GM23338 (cell line): ENCODE measurements around the gene RNF19B. TPM values are rescaled to one million over a fixed set of nuclear protein-coding genes. Genes with fewer than 3 reads are reported as not detected.

ENCODE experiments used
- ATAC-seq: fragments of 200-7000 bp; cut with Tn5 transposase; 3 replicates; pipeline ENCODE4 v1.9.1; 2020
- DNase-seq: peaks from one replicate; pipeline ENCODE4 v3.0.0-alpha.2; 2015; ENCODE audit warnings: low spot score
- H2AFZ ChIP-seq: fragments of 200-600 bp; sonication (generic); 2 replicates; pipeline ENCODE4 v1.8.0; 2016; ENCODE audit warnings: antibody characterized with exemption, mild to moderate bottlenecking, moderate library complexity
- H3F3A ChIP-seq: fragments of 200-600 bp; sonication (generic); replicated peaks from 2 replicates; pipeline ENCODE4 v1.8.0; 2017; ENCODE audit warnings: antibody characterized with exemption, mixed run types, low read depth
- H3K27ac ChIP-seq: fragments of 200-600 bp; sonication (generic); 2 replicates; pipeline ENCODE4 v1.6.1; 2016; ENCODE audit warnings: low read depth
- H3K27me3 ChIP-seq: fragments of 200-600 bp; sonication (generic); 2 replicates; pipeline ENCODE4 v1.8.0; 2016; ENCODE audit warnings: mild to moderate bottlenecking, mixed run types, moderate library complexity; ENCODE audit not compliant: insufficient read depth
- H3K36me3 ChIP-seq: fragments of 200-600 bp; sonication (generic); 2 replicates; pipeline ENCODE4 v1.8.0; 2016; ENCODE audit warnings: mild to moderate bottlenecking; ENCODE audit not compliant: insufficient read depth
- H3K4me1 ChIP-seq: fragments of 200-600 bp; sonication (generic); 2 replicates; pipeline ENCODE4 v1.8.0; 2016; ENCODE audit warnings: mild to moderate bottlenecking, moderate library complexity; ENCODE audit not compliant: insufficient read depth
- H3K4me2 ChIP-seq: fragments of 200-600 bp; sonication (generic); 2 replicates; pipeline ENCODE4 v1.7.1; 2017; ENCODE audit warnings: mixed run types
- H3K4me3 ChIP-seq: fragments of 200-600 bp; sonication (generic); 2 replicates; pipeline ENCODE4 v1.6.1; 2016; ENCODE audit warnings: mixed run types
- H3K79me2 ChIP-seq: fragments of 200-600 bp; sonication (generic); replicated peaks from 2 replicates; pipeline ENCODE4 v1.8.0; 2017; ENCODE audit warnings: mild to moderate bottlenecking; ENCODE audit not compliant: insufficient read depth
- H3K9me2 ChIP-seq: fragments of 200-600 bp; sonication (generic); 2 replicates; pipeline ENCODE4 v1.8.0; 2017; ENCODE audit not compliant: insufficient read depth
- H4K20me1 ChIP-seq: fragments of 200-600 bp; sonication (generic); replicated peaks from 2 replicates; pipeline ENCODE4 v1.8.0; 2017; ENCODE audit warnings: mild to moderate bottlenecking; ENCODE audit not compliant: insufficient read depth
- H3K27ac Mint-ChIP-seq: 2 replicates; pipeline ENCODE4 v1.8.0; 2020; ENCODE audit warnings: inconsistent platforms, mild to moderate bottlenecking, moderate library complexity, mixed read lengths
- H3K27me3 Mint-ChIP-seq: 3 replicates; pipeline ENCODE4 v1.8.0; 2022; ENCODE audit warnings: low read depth, mild to moderate bottlenecking, moderate library complexity, mixed read lengths, inconsistent platforms; ENCODE audit not compliant: insufficient read depth, poor library complexity
- H3K36me3 Mint-ChIP-seq: 3 replicates; pipeline ENCODE4 v1.8.0; 2021; ENCODE audit warnings: low read depth, mild to moderate bottlenecking, inconsistent platforms, moderate library complexity, mixed read lengths
- H3K4me1 Mint-ChIP-seq: 3 replicates; pipeline ENCODE4 v1.8.0; 2020; ENCODE audit warnings: mild to moderate bottlenecking, inconsistent platforms, mixed read lengths
- H3K4me3 Mint-ChIP-seq: 3 replicates; pipeline ENCODE4 v1.8.0; 2021; ENCODE audit warnings: moderate library complexity, mild to moderate bottlenecking, inconsistent platforms, mixed read lengths
- H3K9me3 Mint-ChIP-seq: 3 replicates; pipeline ENCODE4 v1.8.0; 2020; ENCODE audit warnings: moderate library complexity, mild to moderate bottlenecking, inconsistent platforms, mixed read lengths
- CREB1 ChIP-seq: fragments of 250-450 bp; sonication (Bioruptor Pico); IDR thresholded peaks from 2 replicates; pipeline ENCODE4 v1.5.0; 2020; ENCODE audit warnings: low read depth, mild to moderate bottlenecking, moderate library complexity
- CTCF ChIP-seq, 2 experiments: fragments of 200-600 bp in 1 of 2; sonication (generic) in 1 of 2; conservative IDR thresholded peaks; 2 replicates each; pipeline versions ENCODE4 v1.5.1 to v1.6.1; 2016 to 2017; ENCODE audit warnings: antibody characterized with exemption in 2 of 2, low read depth in 2 of 2, mild to moderate bottlenecking in 2 of 2, moderate library complexity in 1 of 2
- ETS1 ChIP-seq: IDR thresholded peaks from 2 replicates; pipeline ENCODE4 v1.6.1; 2016; ENCODE audit warnings: antibody characterized with exemption
- EZH2 ChIP-seq: fragments of 200-600 bp; sonication (generic); IDR thresholded peaks from one replicate; pipeline ENCODE4 v1.8.0; 2017; ENCODE audit warnings: antibody characterized with exemption, mild to moderate bottlenecking, low read depth; ENCODE audit not compliant: unreplicated experiment
- EZH2phosphoT487 ChIP-seq: fragments of 200-600 bp; sonication (generic); IDR thresholded peaks from one replicate; pipeline ENCODE4 v1.8.1; 2018; ENCODE audit warnings: antibody characterized with exemption; ENCODE audit not compliant: unreplicated experiment
- JUNB ChIP-seq: IDR thresholded peaks from one replicate; pipeline ENCODE4 v1.6.1; 2016; ENCODE audit warnings: antibody characterized with exemption; ENCODE audit not compliant: unreplicated experiment
- NANOG ChIP-seq: IDR thresholded peaks from 2 replicates; pipeline ENCODE4 v1.6.1; 2016; ENCODE audit warnings: antibody characterized with exemption, borderline replicate concordance
- POLR2AphosphoS5 ChIP-seq: IDR thresholded peaks from 2 replicates; pipeline ENCODE4 v1.6.1; 2016; ENCODE audit warnings: antibody characterized with exemption, low read depth
- REST ChIP-seq: IDR thresholded peaks from one replicate; pipeline ENCODE4 v1.6.1; 2018; ENCODE audit warnings: antibody characterized with exemption; ENCODE audit not compliant: unreplicated experiment
- STAT1 ChIP-seq: IDR thresholded peaks from one replicate; pipeline ENCODE4 v1.6.1; 2016; ENCODE audit warnings: antibody characterized with exemption; ENCODE audit not compliant: unreplicated experiment
- ZNF114 ChIP-seq: fragments of 250-450 bp; sonication (Bioruptor Pico); IDR thresholded peaks from 2 replicates; pipeline ENCODE4 v1.5.0; 2020; ENCODE audit warnings: mild to moderate bottlenecking, moderate library complexity
- ZNF331 ChIP-seq: fragments of 250-450 bp; sonication (Bioruptor Pico); IDR thresholded peaks from 2 replicates; pipeline ENCODE4 v1.5.0; 2020; ENCODE audit warnings: low read depth, mild to moderate bottlenecking, moderate library complexity
- ZNF462 ChIP-seq: fragments of 250-450 bp; sonication (Bioruptor Pico); IDR thresholded peaks from 2 replicates; pipeline ENCODE4 v1.5.0; 2020; ENCODE audit warnings: mild to moderate bottlenecking, moderate library complexity
- polyA plus RNA-seq: library from polyadenylated mRNA; unstranded; fragments of >200 nt; fragmentation: Nextera tagmentation; extraction: Ambion mirVana; gene quantifications from 2 replicates; pipeline ENCODE4 v1.2.1, GENCODE V29; 2016
- total RNA-seq: library from RNA; depleted of rRNA; stranded (reverse); fragments of >200 nt; shearing (Covaris generic); gene quantifications from 2 replicates; pipeline ENCODE4 v1.2.3, GENCODE V29; 2014

The RNF19B gene
- total and polyA plus RNA-seq, 2 experiments from 2014 or later = 2.9 to 11.9 TPM

- H3F3A ChIP-seq = no peaks in the 10 kb centered on the region
- TF ChIP-seq EZH2phosphoT487 (no peak), ZNF331 (CRISPR knock-in tag) (no peak), STAT1 (no peak), ZNF462 (CRISPR knock-in tag) (no peak), ETS1 (no peak), EZH2 (no peak), POLR2AphosphoS5 (no peak), JUNB (no peak), ZNF114 (CRISPR knock-in tag) (no peak), REST (no peak), NANOG (no peak), CREB1 (CRISPR knock-in tag) (no peak), CTCF (conservative IDR thresholded peaks at IDR 0.05; ENCODE audit: low read depth in 2 of 2) (no peak)
- Mint-ChIP-seq H3K27me3 (no peaks in the 10 kb centered on the region), H3K4me1 (no peaks in the 10 kb centered on the region), H3K27ac (no peak overlapping the region), H3K36me3 (peaks cover 16% of the 10 kb centered on the region), H3K9me3 (no peaks in the 10 kb centered on the region), H3K4me3 (no peak overlapping the region)
- H3K4me3 ChIP-seq = no peak overlapping the region
- H4K20me1 ChIP-seq = peaks cover 9% of the 10 kb centered on the region
- ATAC-seq (no peak), DNase-seq (no peak)
- H3K4me1 ChIP-seq = no peaks in the 10 kb centered on the region
- H3K79me2 ChIP-seq = peaks cover 11% of the 10 kb centered on the region; the same call in 1 of the 2 replicates
- H3K27ac ChIP-seq = no peak overlapping the region
- H3K4me2 ChIP-seq = no peak overlapping the region
- no peaks in the 10 kb centered on the region for H3K27me3 ChIP-seq
- H2AFZ ChIP-seq = no peak overlapping the region
- 0 out of 2 replicates have a peak, but pooled peaks cover 1% of the 10 kb centered on the region for H3K36me3 ChIP-seq
- H3K9me2 ChIP-seq = no peaks in the 10 kb centered on the region
Observed at GRCh38 chr1:32948905-32949304, 15.7 kb downstream of the RNF19B start.
